H1 (cell line): Measurements from ENCODE around the gene TBC1D30. TPM values are rescaled to one million over a fixed set of nuclear protein-coding genes. Genes with fewer than 3 reads are reported as not detected.

Experiments used
- CTCF ChIA-PET: fragments of 300-600 bp; sonication (Branson Sonifier 250); formaldehyde crosslinking; loops from one replicate; lab custom pipeline; 2021; ENCODE audit not compliant: partially characterized antibody; lab: Charles Lee
- POLR2A ChIA-PET: fragments of 300-600 bp; sonication (Branson Sonifier 250); formaldehyde crosslinking; loops from one replicate; lab custom pipeline; 2021; ENCODE audit warnings: inconsistent platforms; ENCODE audit not compliant: partially characterized antibody; lab: Charles Lee
- DNase-seq, 2 experiments: peaks; one replicate each; pipeline versions ENCODE4 v3.0.0 to v3.0.0-alpha.2; 2010 to 2022; ENCODE audit warnings: low spot score in 2 of 2, low read depth in 1 of 2, mixed read lengths in 1 of 2
- FAIRE-seq: peaks from 2 replicates; lab custom pipeline; 2011; peaks lifted over from hg19 to GRCh38; lab: Jason Lieb, UNC
- H2AFZ ChIP-seq: 2 replicates; pipeline ENCODE4 v1.8.1; 2012; ENCODE audit warnings: low read length, inconsistent platforms
- H2AK5ac ChIP-seq: 2 replicates; pipeline ENCODE4 v1.6.1; 2013; ENCODE audit warnings: low read depth, low read length
- H2BK120ac ChIP-seq: replicated peaks from 2 replicates; pipeline ENCODE3; 2013; ENCODE audit warnings: low read depth, low read length, inconsistent platforms
- H2BK12ac ChIP-seq: 2 replicates; pipeline ENCODE4 v1.6.1; 2013; ENCODE audit warnings: low read depth, low read length
- H2BK15ac ChIP-seq: 2 replicates; pipeline ENCODE4 v1.6.1; 2013; ENCODE audit warnings: low read length
- H2BK20ac ChIP-seq: 2 replicates; pipeline ENCODE4 v1.6.1; 2013; ENCODE audit warnings: low read length
- H2BK5ac ChIP-seq: 2 replicates; pipeline ENCODE4 v1.6.1; 2013; ENCODE audit warnings: low read depth, low read length
- H3K14ac ChIP-seq: 2 replicates; pipeline ENCODE4 v1.6.1; 2013; ENCODE audit warnings: inconsistent platforms; ENCODE audit not compliant: insufficient read length
- H3K18ac ChIP-seq: 2 replicates; pipeline ENCODE4 v1.6.1; 2013; ENCODE audit warnings: low read length; ENCODE audit errors: extremely low read depth
- H3K23ac ChIP-seq: 2 replicates; pipeline ENCODE4 v1.6.1; 2013; ENCODE audit warnings: inconsistent platforms; ENCODE audit not compliant: insufficient read length
- H3K23me2 ChIP-seq: 2 replicates; pipeline ENCODE4 v1.6.1; 2013; ENCODE audit warnings: low read depth, low read length
- H3K27ac ChIP-seq: 2 replicates; pipeline ENCODE4 v1.6.1; 2011; ENCODE audit warnings: low read depth, low read length, inconsistent platforms
- H3K27me3 ChIP-seq, 4 experiments: replicated peaks in 1 of 4; 1 replicate in 1 of 4; 2 replicates in 3 of 4; pipeline versions ENCODE4 v1.6.1 to v1.8.1; 2011 to 2013; ENCODE audit warnings: low read length in 3 of 4, mild to moderate bottlenecking in 3 of 4, inconsistent platforms in 2 of 4, mixed read lengths in 2 of 4, moderate library complexity in 1 of 4; ENCODE audit not compliant: control insufficient read depth in 3 of 4, insufficient read depth in 3 of 4; ENCODE audit errors: extremely low read depth in 1 of 4
- H3K36me3 ChIP-seq, 4 experiments: 2 replicates each; pipeline versions ENCODE4 v1.6.1 to v1.8.1; 2011 to 2013; ENCODE audit warnings: mild to moderate bottlenecking in 4 of 4, low read length in 3 of 4, moderate library complexity in 2 of 4, control low read depth in 1 of 4, inconsistent platforms in 1 of 4; ENCODE audit not compliant: insufficient read depth in 4 of 4, control insufficient read depth in 2 of 4
- H3K4ac ChIP-seq: replicated peaks from 2 replicates; pipeline ENCODE3; 2013; ENCODE audit warnings: low read length, low read depth, mixed read lengths, inconsistent platforms; ENCODE audit not compliant: insufficient read length
- H3K4me1 ChIP-seq, 4 experiments: replicated peaks in 1 of 4; 1 replicate in 1 of 4; 2 replicates in 3 of 4; pipeline versions ENCODE4 v1.6.1 to v1.8.1; 2011 to 2013; ENCODE audit warnings: low read length in 3 of 4, inconsistent platforms in 2 of 4, mixed read lengths in 1 of 4; ENCODE audit not compliant: insufficient read depth in 4 of 4, control insufficient read depth in 3 of 4
- H3K4me2 ChIP-seq, 2 experiments: 2 replicates each; pipeline versions ENCODE4 v1.6.1 to v1.8.1; 2011 to 2013; ENCODE audit warnings: low read depth in 2 of 2, low read length in 2 of 2, control low read depth in 1 of 2, inconsistent platforms in 1 of 2, mild to moderate bottlenecking in 1 of 2; ENCODE audit not compliant: insufficient read depth in 1 of 2
- H3K4me3 ChIP-seq, 4 experiments: fragments of 200-600, 300-600 bp in 1 of 4; sonication (generic), shearing (Covaris generic), sonication (Bioruptor Twin) in 1 of 4; 2 replicates each; pipeline versions ENCODE4 v1.5.1 to v1.8.1; 2011 to 2016; ENCODE audit warnings: low read length in 4 of 4, low read depth in 3 of 4, control low read depth in 2 of 4, inconsistent platforms in 2 of 4, mild to moderate bottlenecking in 2 of 4, mixed read lengths in 1 of 4, moderate library complexity in 1 of 4; ENCODE audit not compliant: insufficient read depth in 2 of 4; ENCODE audit errors: extremely low read depth in 1 of 4
- H3K56ac ChIP-seq: replicated peaks from 2 replicates; pipeline ENCODE3; 2013; ENCODE audit warnings: low read depth, mild to moderate bottlenecking, mixed read lengths, low read length, inconsistent platforms; ENCODE audit not compliant: insufficient read length
- H3K79me1 ChIP-seq: 2 replicates; pipeline ENCODE4 v1.6.1; 2013; ENCODE audit warnings: low read depth, low read length, control low read depth
- H3K79me2 ChIP-seq, 2 experiments: 2 replicates each; pipeline versions ENCODE4 v1.6.1 to v1.8.1; 2012 to 2013; ENCODE audit warnings: low read length in 2 of 2, mild to moderate bottlenecking in 2 of 2, inconsistent platforms in 1 of 2; ENCODE audit not compliant: insufficient read depth in 2 of 2, control insufficient read depth in 1 of 2
- H3K9ac ChIP-seq, 4 experiments: replicated peaks in 1 of 4; 1 replicate in 1 of 4; 2 replicates in 3 of 4; pipeline versions ENCODE4 v1.6.1 to v1.8.1; 2011 to 2013; ENCODE audit warnings: low read depth in 3 of 4, low read length in 3 of 4, control low read depth in 2 of 4, mild to moderate bottlenecking in 2 of 4, moderate library complexity in 2 of 4, inconsistent platforms in 1 of 4; ENCODE audit errors: extremely low read depth in 1 of 4
- H3K9me3 ChIP-seq, 2 experiments: 2 replicates each; pipeline versions ENCODE4 v1.6.1 to v1.8.1; 2012 to 2013; ENCODE audit warnings: mild to moderate bottlenecking in 2 of 2, moderate library complexity in 2 of 2, control low read depth in 1 of 2, inconsistent platforms in 1 of 2, low read depth in 1 of 2, low read length in 1 of 2, mixed read lengths in 1 of 2; ENCODE audit not compliant: insufficient read depth in 2 of 2
- H4K20me1 ChIP-seq, 2 experiments: replicated peaks in 1 of 2; 2 replicates each; pipeline versions ENCODE3 to v1.8.1; 2011 to 2013; ENCODE audit warnings: inconsistent platforms in 2 of 2, low read length in 2 of 2, mild to moderate bottlenecking in 1 of 2; ENCODE audit not compliant: insufficient read depth in 2 of 2, control insufficient read depth in 1 of 2
- H4K5ac ChIP-seq: 2 replicates; pipeline ENCODE4 v1.6.1; 2013; ENCODE audit warnings: low read length, low read depth, mixed read lengths, inconsistent platforms; ENCODE audit not compliant: insufficient read length
- H4K8ac ChIP-seq: 2 replicates; pipeline ENCODE4 v1.8.0; 2013; ENCODE audit warnings: mild to moderate bottlenecking, moderate library complexity, low read length, inconsistent platforms; ENCODE audit not compliant: insufficient read depth; ENCODE audit errors: extremely low read depth
- H4K91ac ChIP-seq: replicated peaks from 2 replicates; pipeline ENCODE3; 2013; ENCODE audit warnings: low read length, mixed read lengths, inconsistent platforms; ENCODE audit not compliant: insufficient read length
- BRCA1 ChIP-seq: IDR thresholded peaks from 2 replicates; pipeline ENCODE4 v1.6.1; 2012; ENCODE audit warnings: low read depth, low read length, improper control_type of control experiment
- CBX8 ChIP-seq: fragments of 300-800, 300-1000 bp; sonication (generic); IDR thresholded peaks from 2 replicates; pipeline ENCODE4 v1.7.1; 2016; ENCODE audit warnings: low read depth, low read length, borderline replicate concordance
- CEBPB ChIP-seq: IDR thresholded peaks from 2 replicates; pipeline ENCODE4 v1.6.1; 2012; ENCODE audit warnings: low read depth, low read length
- GABPA ChIP-seq: IDR thresholded peaks from 2 replicates; pipeline ENCODE4 v1.6.1; 2011; ENCODE audit warnings: mild to moderate bottlenecking, low read length, moderate library complexity, borderline replicate concordance; ENCODE audit not compliant: insufficient read depth
- MAFK ChIP-seq: IDR thresholded peaks from 2 replicates; pipeline ENCODE4 v1.6.1; 2012; ENCODE audit warnings: low read depth, mild to moderate bottlenecking, improper control_type of control experiment, low read length
- POU5F1 ChIP-seq: IDR thresholded peaks from 2 replicates; pipeline ENCODE4 v1.6.1; 2011; ENCODE audit warnings: low read depth, mild to moderate bottlenecking, low read length, moderate library complexity
- RXRA ChIP-seq: IDR thresholded peaks from 2 replicates; pipeline ENCODE4 v1.6.1; 2011; ENCODE audit warnings: low read depth, mild to moderate bottlenecking, low read length, moderate library complexity; ENCODE audit not compliant: insufficient read depth
- TAF7 ChIP-seq: optimal IDR thresholded peaks from 2 replicates; pipeline ENCODE3; 2011; ENCODE audit warnings: low read depth, mild to moderate bottlenecking, inconsistent platforms, low read length, moderate library complexity, borderline replicate concordance
- WGBS, 2 experiments: shearing (Covaris generic) in 1 of 2; methylation state at CpG; one replicate each; pipeline versions ENCODE4 v1.1.6 to v1.1.7; 2013 to 2015; ENCODE audit warnings: low lambda C conversion rate in 2 of 2, mixed read lengths in 2 of 2, inconsistent platforms in 1 of 2, low coverage in 1 of 2, missing lambda C conversion rate in 1 of 2; ENCODE audit not compliant: insufficient replicate concordance in 2 of 2, insufficient coverage in 1 of 2, insufficient read length in 1 of 2; ENCODE audit errors: extremely low coverage in 1 of 2, missing lambda C conversion rate in 1 of 2; 5-methylcytosine and 5-hydroxymethylcytosine counted together
- polyA plus RNA-seq, 7 experiments: library from polyadenylated mRNA; depleted of rRNA in 3 of 7; stranded (reverse) in 5 of 7; unstranded in 2 of 7; fragments of >200 nt in 5 of 7; fragments of 200-250 nt in 2 of 7; gene quantifications; 1 replicate in 5 of 7; 2 replicates in 1 of 7; 4 replicates in 1 of 7; pipeline versions ENCODE4 v1.2.1 to v1.2.3, GENCODE V29; 2011 to 2013; ENCODE audit warnings: missing spikeins in 2 of 7, mixed read lengths in 2 of 7
- total RNA-seq: library from RNA; stranded (reverse); fragmentation: NEBNext Ultra II Directional; extraction: Animal tissue kit (Norgen Biotek cat#: 25700); gene quantifications from 2 replicates; pipeline ENCODE4 v1.2.1, GENCODE V29; 2021
- TF ChIP-seq, protein P1 (sequence below): IDR thresholded peaks from 2 replicates; pipeline ENCODE4 v1.6.1; 2011; ENCODE audit warnings: low read length, improper control_type of control experiment
- TF ChIP-seq, protein P2 (sequence below): IDR thresholded peaks from 2 replicates; pipeline ENCODE4 v1.6.1; 2011; ENCODE audit warnings: low read depth, mild to moderate bottlenecking, low read length; ENCODE audit not compliant: insufficient read depth

TBC1D30 gene
- total and polyA plus RNA-seq, 2 of the 8 experiments (the other 6 are each of a cell fraction or from before 2014, with no cell fraction given): 2.8 to 5.5 TPM

DNA sequence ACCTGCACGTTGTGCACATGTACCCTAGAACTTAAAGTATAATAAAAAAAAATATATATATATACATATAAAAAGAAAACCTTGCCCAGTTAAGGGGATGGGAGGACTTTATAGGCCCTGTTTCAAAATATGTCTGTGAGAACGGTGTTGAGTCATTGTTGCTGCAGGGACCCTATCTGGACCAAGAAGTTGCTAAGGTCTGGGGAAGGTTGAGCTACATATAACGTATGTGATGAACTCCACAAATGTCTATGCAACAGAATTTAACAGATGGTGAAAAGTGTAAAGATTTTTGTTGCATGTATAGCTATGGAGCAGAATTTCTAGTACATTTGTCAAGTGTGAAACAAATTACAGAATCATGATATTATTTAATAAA lies 59.7 kb downstream of the TBC1D30 start:
- Histone ChIP-seq H3K14ac (no peak overlapping the region), H2BK12ac (no peak overlapping the region), H3K79me2 (no peaks in the 10 kb centered on the region), H3K27me3 (no peaks in the 10 kb centered on the region), H2BK120ac (no peak overlapping the region), H3K27ac (no peak overlapping the region), H2BK15ac (no peak overlapping the region), H2AFZ (no peak overlapping the region), H2BK20ac (no peak overlapping the region), H3K4me3 (no peak overlapping the region), H3K23me2 (no peaks in the 10 kb centered on the region), H4K20me1 (no peaks in the 10 kb centered on the region), H3K4me2 (no peak overlapping the region), H3K79me1 (no peaks in the 10 kb centered on the region), H4K91ac (no peak overlapping the region), H3K36me3 (no peaks in the 10 kb centered on the region), H3K18ac (no peak overlapping the region), H3K4ac (no peak overlapping the region), H3K4me1 (peaks cover 0 to under 1% (median 0%) of the 10 kb centered on the region in 4 experiments; a peak in 1 of 7 replicates), H2AK5ac (no peak overlapping the region), H3K23ac (no peak overlapping the region), H3K56ac (no peak overlapping the region), H4K5ac (no peak overlapping the region), H3K9ac (no peak overlapping the region), H2BK5ac (no peak overlapping the region), H4K8ac (no peak overlapping the region), H3K9me3 (no peaks in the 10 kb centered on the region)
- 89% methylated on average over 3 of the region's 3 CpGs; no CpG with 5 or more reads in 1 of the 2 experiments for WGBS, 2 experiments
- TF ChIP-seq TAF7 (no peak), CEBPB (no peak), POU5F1 (no peak), MAFK (no peak), RXRA (no peak), GABPA (no peak), BRCA1 (no peak), CBX8 (no peak)
- TF ChIP-seq, protein P1, sequence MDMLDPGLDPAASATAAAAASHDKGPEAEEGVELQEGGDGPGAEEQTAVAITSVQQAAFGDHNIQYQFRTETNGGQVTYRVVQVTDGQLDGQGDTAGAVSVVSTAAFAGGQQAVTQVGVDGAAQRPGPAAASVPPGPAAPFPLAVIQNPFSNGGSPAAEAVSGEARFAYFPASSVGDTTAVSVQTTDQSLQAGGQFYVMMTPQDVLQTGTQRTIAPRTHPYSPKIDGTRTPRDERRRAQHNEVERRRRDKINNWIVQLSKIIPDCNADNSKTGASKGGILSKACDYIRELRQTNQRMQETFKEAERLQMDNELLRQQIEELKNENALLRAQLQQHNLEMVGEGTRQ: no peak
- TF ChIP-seq, protein P2, sequence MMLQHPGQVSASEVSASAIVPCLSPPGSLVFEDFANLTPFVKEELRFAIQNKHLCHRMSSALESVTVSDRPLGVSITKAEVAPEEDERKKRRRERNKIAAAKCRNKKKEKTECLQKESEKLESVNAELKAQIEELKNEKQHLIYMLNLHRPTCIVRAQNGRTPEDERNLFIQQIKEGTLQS: no peak
- ChIA-PET POLR2A (no interaction called here), CTCF (interaction anchor here (0.8 to 4.1 kb wide), 19 partner anchors 9 to 432 kb away, joined by 3 to 22 read pairs (median 3); partner anchors contain the start of gene WIF1)
- DNase-seq (no peak), FAIRE-seq (no peak)
